AG09309 (cell line): ENCODE measurements around the gene SLK.

ENCODE experiments used
- DNase-seq: peaks from one replicate; pipeline ENCODE4 v3.0.0-alpha.2; 2010; ENCODE audit warnings: low read depth
- H3K4me3 ChIP-seq: 2 replicates; pipeline ENCODE4 v1.5.1; 2011; ENCODE audit warnings: mild to moderate bottlenecking, low read depth, low read length, moderate library complexity; ENCODE audit not compliant: control insufficient read depth
- CTCF ChIP-seq: IDR thresholded peaks from 2 replicates; pipeline ENCODE4 v1.5.1; 2011; ENCODE audit warnings: mild to moderate bottlenecking, low read depth, low read length, inconsistent platforms; ENCODE audit not compliant: insufficient read depth, control insufficient read depth; ENCODE audit errors: missing control alignments

The SLK gene

DNA sequence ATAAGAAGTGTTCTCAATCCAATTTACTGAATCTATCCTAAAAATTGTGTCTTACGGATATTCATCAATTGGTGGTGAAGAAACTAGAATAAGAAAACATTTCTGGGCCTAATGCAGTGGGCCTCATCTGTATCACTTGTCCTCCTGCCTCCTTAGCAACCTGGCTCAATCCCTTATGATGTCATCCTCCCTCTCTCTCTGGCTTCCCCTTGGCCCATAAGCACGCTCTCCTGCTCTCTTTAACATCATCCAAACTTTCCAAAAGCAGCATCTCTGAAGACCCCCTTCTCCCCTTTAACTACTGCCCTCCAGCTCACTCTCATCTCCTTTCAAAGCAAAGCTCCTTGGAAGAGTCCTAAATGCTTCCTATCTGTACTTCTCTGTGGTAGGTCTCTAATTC lies 44.3 kb upstream of the SLK start:
- no peak overlapping the region for H3K4me3 ChIP-seq
- TF ChIP-seq CTCF: no peak
- no peak for DNase-seq

DNA sequence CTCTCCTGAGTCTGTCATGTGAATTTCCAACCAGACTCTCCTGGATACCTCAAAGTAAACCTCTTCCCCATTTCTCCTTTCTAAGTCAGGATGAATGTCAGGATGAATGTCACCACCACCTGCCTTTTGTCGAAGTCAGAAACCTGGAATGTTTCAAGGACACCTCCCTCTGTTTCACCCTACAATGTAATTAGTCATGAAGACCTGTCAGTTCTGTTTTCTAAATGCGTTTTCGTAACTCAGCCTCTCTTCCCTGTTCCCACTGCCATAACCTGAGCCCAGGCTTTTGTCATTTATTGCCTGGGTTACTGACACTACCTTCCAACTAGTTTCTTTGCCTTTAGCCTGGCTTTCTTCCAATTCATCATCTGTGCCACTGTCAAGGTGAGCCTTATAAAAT lies 43.4 kb upstream of the SLK start:
- DNase-seq: no peak
- H3K4me3 ChIP-seq: no peak overlapping the region
- TF ChIP-seq CTCF: no peak

- TF ChIP-seq CTCF: no peak
- no peak for DNase-seq
- no peak overlapping the region for H3K4me3 ChIP-seq
Observed at GRCh38 chr10:103925591-103925990, 41.3 kb upstream of the SLK start.

- no peak for DNase-seq
- TF ChIP-seq CTCF: no peak
Observed at GRCh38 chr10:103926722-103927319, 40.1 kb upstream of the SLK start.

DNA sequence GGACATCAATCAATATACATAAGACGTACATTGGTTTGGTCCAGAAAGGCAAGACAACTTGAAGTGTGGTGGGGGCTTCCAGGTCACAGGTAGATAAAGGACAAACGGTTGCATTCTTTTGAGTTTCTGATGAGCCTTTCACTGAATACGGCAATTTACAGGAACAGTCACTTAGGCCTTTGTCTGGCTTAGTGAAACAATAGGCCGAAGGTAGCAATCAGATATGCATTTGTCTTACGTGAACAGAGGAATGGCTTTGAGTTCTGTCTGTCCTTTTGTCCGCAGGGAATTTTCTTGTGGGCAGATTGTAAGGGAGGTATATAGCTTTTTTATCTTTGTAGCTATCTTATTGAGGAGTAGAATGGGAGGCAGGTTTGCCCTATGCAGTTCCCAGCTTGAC lies 38.2 kb upstream of the SLK start:
- no peak overlapping the region for H3K4me3 ChIP-seq
- no peak for TF ChIP-seq CTCF
- no peak for DNase-seq

More at GRCh38 chr10:103926722-103927319, 40.1 kb upstream of the SLK start:
- H3K4me3 ChIP-seq: no peak overlapping the region

DNA sequence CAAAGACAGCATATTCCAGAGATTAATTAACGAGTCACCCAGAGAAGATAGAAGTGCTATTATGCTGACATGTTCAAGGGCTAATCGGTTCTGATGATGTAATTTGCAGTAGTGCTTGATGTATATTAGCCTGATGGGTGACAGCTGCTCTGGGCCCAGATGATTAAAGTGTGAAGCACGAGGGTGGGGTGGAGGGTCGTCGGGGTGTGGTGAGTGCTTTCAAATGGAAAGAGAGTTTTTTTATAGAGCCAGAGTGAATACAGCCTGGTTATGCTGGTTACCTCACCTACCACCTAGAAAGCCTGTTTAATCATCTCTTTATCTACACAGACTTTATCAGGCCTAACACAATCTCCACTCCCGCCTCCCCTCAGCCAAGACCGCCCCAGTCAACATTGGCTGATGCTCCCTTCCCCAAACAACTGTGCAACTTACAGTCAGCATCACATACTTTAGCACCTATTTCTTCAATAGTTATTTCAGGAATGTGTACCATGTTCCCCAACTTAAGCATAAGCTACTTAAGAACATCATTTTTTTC lies 37.5 kb upstream of the SLK start:
- H3K4me3 ChIP-seq: no peak overlapping the region
- DNase-seq: no peak
- TF ChIP-seq CTCF: no peak

DNA sequence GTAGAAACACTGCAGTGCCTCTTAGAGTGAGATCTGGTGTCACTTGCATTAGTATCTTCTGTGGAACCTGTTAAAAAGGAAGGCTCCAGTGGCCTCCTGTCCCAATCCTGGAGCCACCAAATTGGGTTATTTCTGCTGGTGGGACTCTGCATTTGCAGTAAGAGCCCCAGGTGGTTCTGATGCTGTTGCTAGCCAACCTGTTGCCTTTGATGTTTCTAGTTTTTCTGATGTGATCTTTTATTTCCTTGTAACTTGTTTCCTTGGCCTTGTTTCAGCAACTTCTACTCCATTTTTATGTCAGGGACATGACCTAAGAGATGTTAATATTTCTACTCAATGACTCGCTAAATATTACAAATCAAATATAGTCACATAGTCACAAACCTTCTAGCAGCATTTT lies 36.5 kb upstream of the SLK start:
- no peak for DNase-seq
- no peak overlapping the region for H3K4me3 ChIP-seq
- no peak for TF ChIP-seq CTCF
